HepG2 (cell line): Measurements from ENCODE around the gene TBC1D14.

ENCODE experiments used
- CEBPZ ChIP-seq: IDR thresholded peaks from 2 replicates; pipeline ENCODE4 v1.6.1; 2012; ENCODE audit warnings: low read length, improper control_type of control experiment
- CTCF ChIP-seq: sonication (generic); formaldehyde crosslinking; IDR thresholded peaks from 2 replicates; pipeline ENCODE4 v1.5.0; 2020; ENCODE audit warnings: mild to moderate bottlenecking, missing genetic modification reagents, moderate library complexity
- FOSL1 ChIP-seq: sonication (generic); formaldehyde crosslinking; IDR thresholded peaks from 2 replicates; pipeline ENCODE4 v1.9.0; 2021; ENCODE audit warnings: missing genetic modification reagents, borderline replicate concordance
- FOXP1 ChIP-seq, 2 experiments: fragments of 450-650 bp in 1 of 2; IDR thresholded peaks; 2 replicates each; pipeline ENCODE4 v1.6.1; 2017 to 2018; ENCODE audit warnings: antibody characterized with exemption in 1 of 2
- NFIB ChIP-seq: sonication (generic); formaldehyde crosslinking; IDR thresholded peaks from 2 replicates; pipeline ENCODE4 v1.9.0; 2021; ENCODE audit warnings: missing genetic modification reagents, mild to moderate bottlenecking, borderline replicate concordance
- RBM22 ChIP-seq: fragments of 200-400 bp; formaldehyde crosslinking; optimal IDR thresholded peaks from 2 replicates; pipeline ENCODE3; 2017; ENCODE audit warnings: mild to moderate bottlenecking, low read length, moderate library complexity
- SALL1 ChIP-seq: sonication (generic); formaldehyde crosslinking; IDR thresholded peaks from 2 replicates; pipeline ENCODE4 v1.8.0; 2022; ENCODE audit warnings: mild to moderate bottlenecking, missing genetic modification reagents
- TOE1 ChIP-seq: sonication (generic); formaldehyde crosslinking; IDR thresholded peaks from 2 replicates; pipeline ENCODE4 v1.4.0; 2020; ENCODE audit warnings: mild to moderate bottlenecking, missing genetic modification reagents

GRCh38 chr4:7076696-7077082 lies 167.1 kb downstream of the TBC1D14 start:
- TF ChIP-seq FOXP1 (IDR thresholded peaks at IDR 0.05) (no peak), FOXP1 (CRISPR knock-in tag; IDR thresholded peaks at IDR 0.05) (no peak), NFIB (CRISPR knock-in tag) (no peak), RBM22 (no peak), CTCF (no peak), TOE1 (CRISPR knock-in tag) (no peak), CEBPZ (no peak), FOSL1 (CRISPR knock-in tag) (no peak), SALL1 (CRISPR knock-in tag) (no peak)
